NCI-H1694 treated with DMSO at 0.1 percent for 48 hours (cell line): Measurements from ENCODE around the gene PASK.
"Not testable (repeated sequence)": the region's sequence is repeated elsewhere in the genome, so short reads cannot be mapped to it uniquely, and the experiment has no call there.

ENCODE experiments used
- DNase-seq: peaks from one replicate; lab custom pipeline; 2025; lab: John Stamatoyannopoulos, UW

The PASK gene

DNA sequence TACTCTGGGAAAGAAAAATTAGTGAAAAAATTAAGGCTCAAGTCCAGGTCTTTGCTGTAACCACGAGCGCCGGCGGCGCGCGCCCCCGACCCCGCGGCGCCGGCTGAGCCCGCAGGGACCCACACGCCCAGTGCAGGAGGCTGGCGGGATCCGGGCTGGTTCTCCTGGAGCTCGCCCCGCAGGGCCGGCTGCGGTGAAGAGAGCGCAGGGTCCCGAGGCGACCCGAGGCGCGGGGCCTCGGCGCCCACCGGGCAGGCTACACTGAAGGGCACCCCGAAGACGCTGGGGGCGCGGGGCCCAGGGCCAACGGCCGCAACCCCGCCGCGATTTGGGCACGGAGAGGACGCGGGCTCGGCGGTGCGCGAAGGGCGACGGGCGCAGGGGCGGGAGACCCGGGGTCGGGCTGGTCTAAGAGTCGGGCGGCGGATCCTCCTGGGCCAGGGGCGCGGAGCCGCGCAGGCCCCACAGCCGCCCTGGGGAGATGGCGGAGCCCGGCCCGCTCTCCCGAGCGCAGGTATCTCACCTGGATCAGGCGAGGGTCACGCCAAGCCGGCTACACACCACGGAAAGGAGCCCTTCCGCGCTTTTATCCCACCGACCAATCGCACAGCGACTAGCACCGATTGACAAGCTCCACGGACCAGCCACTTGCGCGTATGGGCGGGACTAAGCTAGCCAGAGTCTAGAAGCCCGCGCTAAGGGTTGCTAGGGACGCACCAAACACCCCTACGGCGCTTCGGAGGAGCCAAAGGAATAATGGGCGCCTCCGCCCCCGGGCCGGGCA lies at the start of gene PASK:
Gene PASK, minus strand, starts transcription at position 582 of the 784 bp plus-strand sequence. CDS start 6,440 bp downstream, outside the sequence.
- peak; percentile 95 for DNase-seq

DNA sequence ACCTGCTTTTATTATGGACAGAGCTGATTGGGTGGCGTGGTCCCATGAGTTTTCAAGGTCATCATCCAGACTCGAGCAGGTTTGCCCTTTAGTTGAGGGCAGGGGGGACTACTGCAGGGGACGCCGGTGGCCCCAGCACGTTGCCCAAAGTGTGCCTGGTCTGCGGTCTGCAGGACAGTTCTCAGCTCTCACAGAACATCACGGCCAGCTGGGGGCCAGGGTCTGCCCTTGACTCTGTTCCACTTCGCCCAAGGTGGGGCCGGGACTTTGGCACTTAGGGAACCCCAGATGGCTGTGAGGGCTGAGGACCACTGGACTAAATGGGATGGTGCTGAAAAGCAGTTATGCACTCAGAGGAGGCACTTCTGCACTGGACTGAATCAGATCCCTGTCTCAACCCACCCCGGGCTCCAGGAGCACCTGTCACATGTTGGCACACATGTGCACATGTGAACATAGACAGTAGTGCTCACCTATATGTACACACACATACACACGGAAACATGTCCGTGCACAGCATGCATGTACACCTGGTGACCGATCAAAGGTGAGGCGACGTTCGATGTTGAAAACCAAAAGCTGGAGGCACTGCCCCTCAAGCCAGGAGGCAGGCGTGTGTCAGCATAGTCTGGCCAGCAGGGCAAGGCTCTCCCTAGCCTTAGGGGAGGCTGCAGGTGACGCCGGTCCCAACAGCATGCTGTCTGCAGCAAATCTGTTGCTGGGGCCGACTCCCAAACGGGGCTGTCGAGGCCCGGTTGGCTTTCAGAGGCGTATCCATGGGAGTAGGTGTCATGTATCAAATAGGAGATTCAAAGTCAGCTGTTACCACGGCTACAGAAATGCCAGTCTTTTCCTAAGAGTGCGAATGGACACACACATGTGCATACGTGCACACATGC lies 49.4 kb upstream of the PASK start:
- DNase-seq, result no peak

DNA sequence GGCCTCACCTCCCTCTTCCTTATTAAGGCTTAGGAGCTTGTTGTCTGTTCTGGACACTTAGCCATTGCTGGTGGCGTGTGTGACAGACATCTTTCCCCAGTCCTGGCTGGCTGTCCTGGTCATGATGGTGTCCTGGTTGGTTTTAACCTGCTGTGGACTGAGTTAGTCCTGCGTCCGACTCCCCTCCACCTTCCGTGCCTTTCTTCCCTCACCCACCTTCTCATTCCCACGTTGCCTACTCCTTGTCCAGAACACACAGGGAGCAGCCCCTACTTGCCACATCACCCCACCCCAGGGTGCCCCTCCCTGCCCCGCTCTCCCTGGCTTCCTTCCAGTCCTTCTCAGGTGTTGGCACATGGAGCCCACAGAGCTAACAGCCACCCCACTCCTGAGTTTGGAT lies 48.7 kb upstream of the PASK start:
- DNase-seq, result no peak

DNA sequence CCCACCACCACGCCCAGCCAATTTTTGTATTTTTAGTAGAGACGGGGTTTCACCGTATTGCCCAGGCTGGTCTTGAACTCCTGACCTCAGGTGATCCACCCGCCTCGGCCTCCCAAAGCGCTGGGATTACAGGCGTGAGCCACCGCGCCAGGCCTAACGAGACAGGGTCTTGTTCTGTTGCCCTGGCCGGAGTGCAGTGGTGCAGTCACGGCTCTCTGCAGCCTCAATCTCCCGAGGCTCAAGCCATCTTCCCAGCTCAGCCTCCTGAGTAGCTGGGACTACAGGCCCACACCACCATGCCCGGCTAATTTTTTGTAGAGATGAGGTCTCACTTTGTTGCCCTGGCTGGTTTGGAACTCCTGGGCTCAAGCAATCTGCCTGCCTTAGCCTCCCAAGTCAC lies 48.0 kb upstream of the PASK start:
- not testable (repeated sequence) for DNase-seq

- no peak for DNase-seq
Measured at GRCh38 chr2:241195506-241196130, 46.3 kb upstream of the PASK start.

DNA sequence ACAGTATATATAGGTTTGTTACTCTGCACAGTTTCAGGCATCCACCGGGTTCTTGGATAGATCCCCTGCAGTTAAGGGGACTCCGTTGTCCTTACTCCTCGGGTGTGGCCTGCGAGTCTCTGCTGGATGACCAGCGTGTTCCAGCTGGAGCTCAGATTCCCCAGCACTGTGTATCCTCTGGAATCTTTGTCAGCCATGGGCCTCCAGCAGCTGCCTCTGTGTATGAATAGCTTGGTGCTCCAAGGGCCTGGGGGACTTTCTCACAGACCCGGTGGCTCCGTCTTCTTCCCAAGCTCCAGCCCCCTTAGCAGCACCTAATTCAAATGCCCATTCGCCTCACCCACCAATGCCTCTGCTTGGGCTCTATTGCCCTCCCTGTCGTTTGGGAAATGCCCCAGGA lies 45.5 kb upstream of the PASK start:
- DNase-seq, result no peak

GRCh38 chr2:241193271-241193670 lies 44.0 kb upstream of the PASK start:
- no peak for DNase-seq

- no peak for DNase-seq
Measured at GRCh38 chr2:241191081-241191480, 41.8 kb upstream of the PASK start.

DNA sequence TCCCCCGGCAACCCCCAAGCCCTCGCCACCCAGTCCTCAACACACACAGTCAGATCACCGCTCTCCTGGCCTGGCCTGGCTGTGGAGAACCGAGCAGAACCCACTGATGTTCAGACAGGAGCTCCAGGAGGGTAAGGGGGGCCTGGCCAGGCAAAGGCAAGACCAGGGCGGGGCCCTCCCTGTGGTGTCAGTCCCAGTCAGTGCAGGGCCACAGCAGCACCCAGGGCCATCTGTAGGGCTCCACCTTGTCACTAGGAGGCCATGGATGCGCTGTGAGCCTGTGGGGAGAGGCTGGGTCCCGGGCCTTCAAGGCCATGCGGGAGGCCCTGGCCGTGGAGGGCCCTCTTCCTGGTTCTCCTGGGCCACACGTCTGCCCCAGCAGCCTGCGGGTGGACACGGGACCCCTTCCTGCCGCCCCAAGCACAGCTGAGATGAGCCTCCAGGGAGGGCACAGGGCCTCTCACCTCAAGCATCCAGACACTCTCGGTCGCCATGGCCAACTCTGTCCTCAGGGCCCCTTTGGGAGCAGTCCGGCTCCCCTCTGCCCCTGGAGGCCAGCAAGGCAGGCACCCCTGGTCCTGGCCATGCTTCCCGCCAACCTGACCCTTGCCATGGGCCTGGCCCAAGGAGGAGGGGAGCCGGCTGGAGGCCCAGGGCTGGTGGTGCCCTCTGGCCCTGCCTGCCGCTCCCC lies 41.2 kb upstream of the PASK start:
- no peak for DNase-seq

GRCh38 chr2:241189856-241190201 lies 40.6 kb upstream of the PASK start:
- no peak for DNase-seq

DNA sequence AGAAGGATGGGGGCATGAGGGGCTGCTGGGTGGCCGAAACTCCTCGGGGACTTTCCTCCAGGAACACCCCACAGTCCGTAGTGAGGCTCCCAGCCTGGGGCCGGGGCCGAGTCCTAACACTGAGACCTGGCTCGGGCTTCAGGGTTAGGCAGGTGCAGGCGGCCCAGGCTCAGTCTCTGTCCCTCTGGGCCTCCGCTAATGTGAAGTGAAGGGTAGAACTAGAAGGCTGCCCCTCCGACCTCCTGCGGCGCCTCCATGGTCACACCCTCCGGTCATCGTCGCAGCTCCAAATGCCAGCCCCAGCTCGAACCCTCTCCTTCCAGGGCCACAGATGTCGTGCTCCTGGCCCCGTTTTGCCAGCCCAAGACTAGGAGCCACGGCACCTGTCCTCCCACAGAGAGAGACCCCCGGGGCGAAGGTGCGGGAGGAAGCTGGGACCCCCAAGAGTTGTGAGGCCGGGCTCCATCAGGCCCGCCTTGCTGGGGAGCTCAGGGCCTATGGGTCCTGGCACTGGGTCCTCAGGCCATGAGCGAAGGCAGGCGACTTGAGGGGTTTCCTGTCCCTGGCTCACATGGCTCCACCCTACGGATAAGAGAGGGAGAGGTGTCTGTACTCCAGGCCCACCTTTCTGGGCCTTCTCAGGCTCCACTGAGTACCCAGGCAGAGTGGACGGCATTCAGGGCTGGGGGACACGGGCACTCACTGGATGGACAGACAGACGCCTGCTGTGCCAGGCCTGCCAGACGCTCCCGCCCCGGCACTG lies 40.0 kb upstream of the PASK start:
- no peak for DNase-seq

DNA sequence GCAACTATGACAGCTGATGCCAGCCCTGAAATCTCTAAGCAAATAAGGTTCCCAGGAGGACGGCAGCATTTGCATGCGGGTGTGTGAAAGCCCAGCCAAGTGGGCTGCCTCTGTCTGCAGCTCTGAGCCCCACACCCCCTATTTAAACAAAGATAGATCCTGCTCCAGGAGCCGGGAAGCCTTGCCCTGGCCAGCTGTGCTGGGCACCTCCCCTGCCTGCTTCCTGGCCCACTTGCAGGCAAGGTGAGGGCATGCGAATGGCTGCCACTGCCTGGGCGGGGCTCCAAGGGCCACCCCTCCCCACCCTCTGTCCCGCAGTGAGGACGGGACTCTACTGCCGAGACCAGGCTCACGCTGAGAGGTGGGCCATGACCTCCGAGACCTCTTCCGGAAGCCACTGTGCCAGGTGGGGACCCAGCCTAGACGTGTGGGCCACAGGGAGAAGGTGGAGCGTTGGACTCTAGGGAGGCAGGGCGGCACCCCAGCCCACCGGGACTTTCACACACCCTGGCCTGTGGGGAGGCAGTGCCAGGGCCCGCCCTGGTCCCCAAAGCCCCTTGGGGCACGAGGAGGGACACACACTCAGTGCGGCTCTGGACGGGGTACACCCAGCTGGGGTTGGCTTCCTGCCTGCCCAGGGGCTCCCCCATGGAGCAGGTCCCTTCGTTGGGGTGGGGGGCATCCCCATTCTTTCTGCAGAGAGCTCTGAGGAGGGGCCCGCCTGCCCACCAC lies 39.3 kb upstream of the PASK start, which contains the start of gene ANO7:
Gene ANO7, plus strand, starts transcription at position 317 of the 732 bp plus-strand sequence. CDS start 1,387 bp downstream, outside the sequence.
- no peak for DNase-seq

- no peak for DNase-seq
Measured at GRCh38 chr2:241187918-241188234, 38.6 kb upstream of the PASK start.

GRCh38 chr2:241187101-241187917 lies 38.0 kb upstream of the PASK start:
- DNase-seq, result no peak

- no peak for DNase-seq
Measured at GRCh38 chr2:241185961-241186360, 36.7 kb upstream of the PASK start.

DNA sequence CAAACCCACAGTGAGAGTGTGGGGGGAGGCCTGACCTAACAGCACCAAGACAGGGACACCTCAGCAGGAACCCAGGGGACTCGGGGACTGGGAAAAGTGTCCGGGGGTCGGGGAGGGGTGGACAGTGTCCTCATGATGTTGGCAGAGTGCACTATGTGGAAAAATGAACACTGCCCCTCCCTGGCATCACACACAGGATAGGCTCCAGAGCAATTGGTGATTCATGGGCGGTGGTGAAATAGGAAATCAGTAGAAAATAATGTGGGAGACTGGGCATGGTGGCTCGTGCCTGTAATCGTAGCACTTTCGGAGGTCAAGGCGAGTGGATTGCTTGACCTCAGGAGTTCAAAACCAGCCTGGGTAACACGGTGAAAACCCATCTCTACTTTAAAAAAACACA lies 35.6 kb upstream of the PASK start:
- no peak for DNase-seq

GRCh38 chr2:241183221-241183620 lies 33.9 kb upstream of the PASK start:
- DNase-seq, result no peak

GRCh38 chr2:241182531-241183133 lies 33.4 kb upstream of the PASK start:
- DNase-seq, result no peak

DNA sequence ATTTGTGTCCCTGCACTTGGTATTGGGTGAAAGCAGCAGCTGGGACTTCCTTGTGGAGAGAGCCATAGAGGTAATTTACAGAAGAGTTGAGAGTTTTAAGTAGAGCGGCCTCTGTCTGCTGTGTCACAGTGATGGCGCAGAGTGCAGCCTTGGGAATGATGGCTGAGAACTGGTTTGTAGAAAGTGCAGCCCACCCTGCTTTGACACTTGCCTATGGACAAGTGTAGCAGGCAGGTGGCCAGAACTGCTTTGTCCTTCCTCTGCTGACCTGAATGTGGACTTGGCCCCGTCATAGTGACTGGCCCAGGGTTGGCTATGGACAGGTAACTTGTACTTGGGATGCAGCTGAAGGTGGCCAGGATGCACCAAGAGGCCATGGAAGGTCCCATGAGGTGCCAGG lies 32.9 kb upstream of the PASK start:
- DNase-seq, result no peak
